ENCODE data around the gene NCS1.
A peak's percentile ranks its signal among the peaks of the same experiment; 100 is the strongest.

The NCS1 gene

DNA sequence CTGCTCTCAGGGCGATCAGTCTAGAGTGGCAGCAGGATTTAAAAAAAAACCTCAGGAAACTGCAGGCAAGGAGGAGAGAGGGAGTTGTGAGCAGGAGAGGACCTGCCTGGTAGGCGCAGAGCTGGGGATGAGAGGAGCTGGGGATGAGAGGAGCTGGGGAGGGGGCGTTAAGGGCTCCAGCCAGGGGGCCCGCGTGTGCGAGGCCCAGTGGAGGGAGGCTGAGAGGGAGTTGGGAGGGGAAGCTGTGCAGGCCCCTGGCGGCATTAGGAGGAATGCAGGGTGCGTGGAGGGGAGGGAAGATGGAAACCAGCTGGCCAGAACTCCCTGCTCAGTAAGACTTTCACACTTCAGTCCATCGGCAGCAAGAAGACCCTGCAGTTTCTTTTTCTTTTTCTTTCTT, 48.1 kb downstream of the NCS1 start:
- Histone ChIP-seq H3K4me3 (ENCODE audit: low read length) (no peak overlapping the region), H4K5ac (ENCODE audit: low read length) (no peak overlapping the region), H3K4ac (ENCODE audit: low read depth, low read length) (no peak overlapping the region), H3K27ac (ENCODE audit: low read depth, low read length) (no peak overlapping the region), H2BK5ac (ENCODE audit: low read length) (no peak overlapping the region), H3K27me3 (ENCODE audit: insufficient read depth, low read length, poor library complexity) (no peaks in the 10 kb centered on the region), H3K4me2 (ENCODE audit: low read length) (no peak overlapping the region), H2BK15ac (replicated peaks; ENCODE audit: low read depth) (no peak overlapping the region), H3K18ac (ENCODE audit: low read length) (no peak overlapping the region), H3K56ac (ENCODE audit: low read length) (no peak overlapping the region), H3K23ac (ENCODE audit: low read length) (no peak overlapping the region), H4K8ac (ENCODE audit: low read depth, low read length) (no peak overlapping the region), H3K9ac (ENCODE audit: low read length) (no peak overlapping the region), H3K79me1 (ENCODE audit: low read length) (peaks cover 11% of the 10 kb centered on the region), H3K4me1 (ENCODE audit: control insufficient read depth, low read depth, low read length) (no peaks in the 10 kb centered on the region), H2AK5ac (ENCODE audit: low read length) (no peak overlapping the region), H2BK120ac (ENCODE audit: low read depth, low read length) (no peak overlapping the region), H3K79me2 (ENCODE audit: control insufficient read depth, insufficient read depth, low read length) (peaks cover 4% of the 10 kb centered on the region), H3K36me3 (ENCODE audit: control insufficient read depth, insufficient read depth, low read length) (peaks cover 5% of the 10 kb centered on the region)
- WGBS (ENCODE audit: extremely low coverage, insufficient coverage, low lambda C conversion rate): no CpG with 5 or more reads among the region's 9 CpGs
- DNase-seq: peak; percentile 61

DNA sequence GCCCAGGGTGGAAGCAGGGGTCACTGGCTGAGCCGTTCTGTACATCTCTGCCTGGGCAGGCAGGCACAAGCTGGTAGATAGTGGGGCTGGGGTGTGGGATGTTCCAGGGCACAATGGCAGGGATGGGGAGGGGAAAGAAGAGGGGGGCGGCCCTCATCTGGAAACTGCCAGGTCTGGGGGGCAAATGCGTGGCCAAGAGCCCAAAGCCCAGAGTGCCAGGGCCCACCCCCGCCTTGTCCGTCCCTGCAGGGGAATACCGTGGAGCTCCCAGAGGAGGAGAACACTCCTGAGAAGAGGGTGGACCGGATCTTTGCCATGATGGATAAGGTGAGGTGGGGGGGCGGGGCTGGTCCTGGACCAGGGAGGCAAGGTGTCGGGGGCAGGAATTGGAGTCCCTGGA, 50.6 kb downstream of the NCS1 start:
- no CpG with 5 or more reads among the region's 9 CpGs for WGBS (ENCODE audit: extremely low coverage, insufficient coverage, low lambda C conversion rate)

DNA sequence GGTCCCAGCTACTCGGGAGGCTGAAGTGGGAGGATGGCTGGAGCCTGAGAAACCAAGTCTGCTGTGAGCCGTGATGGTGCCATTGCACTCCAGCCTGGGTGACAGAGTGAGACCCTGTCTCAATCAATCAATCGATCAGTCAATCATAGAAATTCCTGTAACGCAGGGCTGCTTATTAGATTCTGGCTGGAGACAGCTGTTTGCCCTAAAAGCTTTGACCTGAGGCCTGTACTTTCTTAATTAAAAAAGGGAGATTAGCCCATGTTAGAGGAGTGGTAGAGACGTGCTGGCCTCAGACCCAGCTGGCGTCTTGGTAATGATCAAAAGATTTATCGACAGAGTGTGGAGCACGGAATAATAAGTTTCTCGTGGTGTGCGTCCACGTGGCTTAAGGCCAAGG, 52.9 kb downstream of the NCS1 start:
- H3K27me3 ChIP-seq (ENCODE audit: insufficient read depth, low read length, poor library complexity): no peaks in the 10 kb centered on the region
- no peak overlapping the region for H3K4me2 ChIP-seq (ENCODE audit: low read length)
- WGBS (ENCODE audit: extremely low coverage, insufficient coverage, low lambda C conversion rate): no CpG with 5 or more reads among the region's 11 CpGs
- no peak overlapping the region for H4K5ac ChIP-seq (ENCODE audit: low read length)
- no peak overlapping the region for H2AK5ac ChIP-seq (ENCODE audit: low read length)
- H3K56ac ChIP-seq (ENCODE audit: low read length): no peak overlapping the region
- no peak overlapping the region for H3K27ac ChIP-seq (ENCODE audit: low read depth, low read length)
- H3K36me3 ChIP-seq (ENCODE audit: control insufficient read depth, insufficient read depth, low read length): peaks cover 2% of the 10 kb centered on the region
- H3K23ac ChIP-seq (ENCODE audit: low read length): no peak overlapping the region
- DNase-seq: no peak
- no peak overlapping the region for H4K8ac ChIP-seq (ENCODE audit: low read depth, low read length)
- no peak overlapping the region for H3K9ac ChIP-seq (ENCODE audit: low read length)
- no peak overlapping the region for H2BK5ac ChIP-seq (ENCODE audit: low read length)
- H3K4me3 ChIP-seq (ENCODE audit: low read length): no peak overlapping the region
- H3K79me2 ChIP-seq (ENCODE audit: control insufficient read depth, insufficient read depth, low read length): no peaks in the 10 kb centered on the region
- H2BK15ac ChIP-seq (replicated peaks; ENCODE audit: low read depth): no peak overlapping the region
- H3K18ac ChIP-seq (ENCODE audit: low read length): no peak overlapping the region
- no peak overlapping the region for H2BK120ac ChIP-seq (ENCODE audit: low read depth, low read length)
- H3K4ac ChIP-seq (ENCODE audit: low read depth, low read length): no peak overlapping the region
- no peaks in the 10 kb centered on the region for H3K4me1 ChIP-seq (ENCODE audit: control insufficient read depth, low read depth, low read length)
- no peaks in the 10 kb centered on the region for H3K79me1 ChIP-seq (ENCODE audit: low read length)

More for the DNA sequence above, 50.6 kb downstream of the NCS1 start:
- H3K4me1 ChIP-seq (ENCODE audit: control insufficient read depth, low read depth, low read length): no peaks in the 10 kb centered on the region
- peaks cover 6% of the 10 kb centered on the region for H3K36me3 ChIP-seq (ENCODE audit: control insufficient read depth, insufficient read depth, low read length)
- H3K27ac ChIP-seq (ENCODE audit: low read depth, low read length): no peak overlapping the region
- H2BK15ac ChIP-seq (replicated peaks; ENCODE audit: low read depth): no peak overlapping the region
- no peak for DNase-seq
- no peak overlapping the region for H4K5ac ChIP-seq (ENCODE audit: low read length)
- H3K27me3 ChIP-seq (ENCODE audit: insufficient read depth, low read length, poor library complexity): no peaks in the 10 kb centered on the region
- no peak overlapping the region for H2BK5ac ChIP-seq (ENCODE audit: low read length)
- no peak overlapping the region for H3K4ac ChIP-seq (ENCODE audit: low read depth, low read length)
- no peak overlapping the region for H3K9ac ChIP-seq (ENCODE audit: low read length)
- no peak overlapping the region for H3K4me2 ChIP-seq (ENCODE audit: low read length)
- H3K79me1 ChIP-seq (ENCODE audit: low read length): peaks cover 4% of the 10 kb centered on the region
- no peak overlapping the region for H3K4me3 ChIP-seq (ENCODE audit: low read length)
- no peak overlapping the region for H2BK120ac ChIP-seq (ENCODE audit: low read depth, low read length)
- no peak overlapping the region for H2AK5ac ChIP-seq (ENCODE audit: low read length)
- H3K18ac ChIP-seq (ENCODE audit: low read length): no peak overlapping the region
- no peak overlapping the region for H3K56ac ChIP-seq (ENCODE audit: low read length)
- H3K79me2 ChIP-seq (ENCODE audit: control insufficient read depth, insufficient read depth, low read length): no peaks in the 10 kb centered on the region
- no peak overlapping the region for H4K8ac ChIP-seq (ENCODE audit: low read depth, low read length)
- H3K23ac ChIP-seq (ENCODE audit: low read length): no peak overlapping the region

DNA sequence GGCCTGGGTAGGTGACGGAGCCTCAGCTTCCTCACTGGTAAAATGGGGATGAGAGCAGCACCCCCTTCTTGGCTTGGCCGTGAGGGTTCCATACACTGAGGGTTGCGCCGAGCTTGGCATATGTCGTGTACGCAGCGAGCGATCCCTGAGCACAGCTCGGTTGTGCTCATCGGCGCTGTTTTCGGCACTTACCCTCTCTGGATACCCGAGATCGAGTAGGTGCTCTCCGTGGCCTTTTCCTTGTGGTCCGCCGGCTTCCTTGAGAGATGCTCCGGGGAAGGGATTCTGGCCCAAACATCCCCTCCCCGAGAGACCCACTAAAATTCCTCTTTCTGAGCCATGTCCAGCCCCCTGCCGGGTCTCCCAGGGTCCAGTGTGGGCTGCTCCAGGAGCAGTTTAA, 53.4 kb downstream of the NCS1 start:
- no peak overlapping the region for H2BK5ac ChIP-seq (ENCODE audit: low read length)
- H3K79me2 ChIP-seq (ENCODE audit: control insufficient read depth, insufficient read depth, low read length): no peaks in the 10 kb centered on the region
- no peak overlapping the region for H3K4ac ChIP-seq (ENCODE audit: low read depth, low read length)
- H2BK120ac ChIP-seq (ENCODE audit: low read depth, low read length): no peak overlapping the region
- no peaks in the 10 kb centered on the region for H3K27me3 ChIP-seq (ENCODE audit: insufficient read depth, low read length, poor library complexity)
- peaks cover 2% of the 10 kb centered on the region for H3K36me3 ChIP-seq (ENCODE audit: control insufficient read depth, insufficient read depth, low read length)
- no peak overlapping the region for H3K56ac ChIP-seq (ENCODE audit: low read length)
- H2BK15ac ChIP-seq (replicated peaks; ENCODE audit: low read depth): no peak overlapping the region
- H3K4me2 ChIP-seq (ENCODE audit: low read length): no peak overlapping the region
- H4K5ac ChIP-seq (ENCODE audit: low read length): no peak overlapping the region
- H3K79me1 ChIP-seq (ENCODE audit: low read length): no peaks in the 10 kb centered on the region
- no peak overlapping the region for H3K23ac ChIP-seq (ENCODE audit: low read length)
- no CpG with 5 or more reads among the region's 20 CpGs for WGBS (ENCODE audit: extremely low coverage, insufficient coverage, low lambda C conversion rate)
- H3K4me3 ChIP-seq (ENCODE audit: low read length): no peak overlapping the region
- H4K8ac ChIP-seq (ENCODE audit: low read depth, low read length): no peak overlapping the region
- H3K27ac ChIP-seq (ENCODE audit: low read depth, low read length): no peak overlapping the region
- H3K4me1 ChIP-seq (ENCODE audit: control insufficient read depth, low read depth, low read length): no peaks in the 10 kb centered on the region
- no peak overlapping the region for H3K18ac ChIP-seq (ENCODE audit: low read length)
- DNase-seq: no peak
- H2AK5ac ChIP-seq (ENCODE audit: low read length): no peak overlapping the region
- H3K9ac ChIP-seq (ENCODE audit: low read length): no peak overlapping the region

DNA sequence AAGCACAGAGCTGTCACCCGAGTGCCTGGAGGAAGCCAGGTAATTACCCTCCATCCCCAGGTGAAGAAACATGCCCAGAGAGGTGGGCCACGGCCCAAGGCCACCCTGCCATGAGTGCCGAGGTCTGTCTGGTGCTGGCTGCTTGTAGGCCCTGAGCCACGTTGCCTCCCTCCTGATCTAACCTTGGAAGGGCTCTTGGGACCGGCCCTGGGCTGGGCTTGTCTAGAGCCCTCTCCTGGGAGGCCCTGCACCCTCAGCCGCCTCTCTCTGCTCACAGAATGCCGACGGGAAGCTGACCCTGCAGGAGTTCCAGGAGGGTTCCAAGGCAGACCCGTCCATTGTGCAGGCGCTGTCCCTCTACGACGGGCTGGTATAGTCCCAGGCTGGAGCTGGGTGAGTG, 53.9 kb downstream of the NCS1 start:
- Histone ChIP-seq H3K4me3 (ENCODE audit: low read length) (no peak overlapping the region), H2BK5ac (ENCODE audit: low read length) (no peak overlapping the region), H3K56ac (ENCODE audit: low read length) (no peak overlapping the region), H3K27me3 (ENCODE audit: insufficient read depth, low read length, poor library complexity) (no peaks in the 10 kb centered on the region), H3K4ac (ENCODE audit: low read depth, low read length) (no peak overlapping the region), H3K9ac (ENCODE audit: low read length) (no peak overlapping the region), H3K36me3 (ENCODE audit: control insufficient read depth, insufficient read depth, low read length) (peaks cover 2% of the 10 kb centered on the region), H2AK5ac (ENCODE audit: low read length) (no peak overlapping the region), H3K18ac (ENCODE audit: low read length) (no peak overlapping the region), H3K79me2 (ENCODE audit: control insufficient read depth, insufficient read depth, low read length) (no peaks in the 10 kb centered on the region), H3K23ac (ENCODE audit: low read length) (no peak overlapping the region), H3K4me2 (ENCODE audit: low read length) (no peak overlapping the region), H3K4me1 (ENCODE audit: control insufficient read depth, low read depth, low read length) (no peaks in the 10 kb centered on the region), H3K79me1 (ENCODE audit: low read length) (no peaks in the 10 kb centered on the region), H3K27ac (ENCODE audit: low read depth, low read length) (no peak overlapping the region), H4K5ac (ENCODE audit: low read length) (no peak overlapping the region), H2BK15ac (replicated peaks; ENCODE audit: low read depth) (no peak overlapping the region), H2BK120ac (ENCODE audit: low read depth, low read length) (no peak overlapping the region), H4K8ac (ENCODE audit: low read depth, low read length) (no peak overlapping the region)
- no peak for DNase-seq
- no CpG with 5 or more reads among the region's 12 CpGs for WGBS (ENCODE audit: extremely low coverage, insufficient coverage, low lambda C conversion rate)

DNA sequence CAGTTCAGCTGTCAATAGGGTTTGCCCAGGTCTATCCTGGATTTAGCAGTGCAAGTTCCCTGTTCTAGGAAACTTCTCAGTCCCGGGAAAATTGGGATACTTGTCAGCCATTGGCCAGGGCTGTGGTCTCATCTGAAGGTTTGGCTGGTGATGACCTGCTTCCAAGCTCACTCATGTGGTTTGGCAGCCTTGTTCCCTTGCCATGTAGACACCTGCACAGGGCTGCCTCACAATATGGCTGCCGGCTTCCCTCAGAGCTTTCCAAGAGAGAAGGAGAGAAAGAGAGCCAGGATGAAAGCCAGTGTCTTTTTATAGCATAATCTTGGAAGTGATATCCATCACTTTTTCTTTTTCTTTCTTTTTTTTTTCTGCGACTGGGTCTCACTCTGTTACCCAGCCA, 55.6 kb downstream of the NCS1 start:
- H3K23ac ChIP-seq (ENCODE audit: low read length): no peak overlapping the region
- H3K79me1 ChIP-seq (ENCODE audit: low read length): no peaks in the 10 kb centered on the region
- H3K27ac ChIP-seq (ENCODE audit: low read depth, low read length): no peak overlapping the region
- no peak overlapping the region for H4K8ac ChIP-seq (ENCODE audit: low read depth, low read length)
- no peak overlapping the region for H3K4me3 ChIP-seq (ENCODE audit: low read length)
- no peak overlapping the region for H2BK5ac ChIP-seq (ENCODE audit: low read length)
- H2BK15ac ChIP-seq (replicated peaks; ENCODE audit: low read depth): no peak overlapping the region
- H3K4me2 ChIP-seq (ENCODE audit: low read length): no peak overlapping the region
- no peak overlapping the region for H3K18ac ChIP-seq (ENCODE audit: low read length)
- no CpG with 5 or more reads among the region's 3 CpGs for WGBS (ENCODE audit: extremely low coverage, insufficient coverage, low lambda C conversion rate)
- no peak overlapping the region for H4K5ac ChIP-seq (ENCODE audit: low read length)
- H3K4me1 ChIP-seq (ENCODE audit: control insufficient read depth, low read depth, low read length): no peaks in the 10 kb centered on the region
- no peaks in the 10 kb centered on the region for H3K79me2 ChIP-seq (ENCODE audit: control insufficient read depth, insufficient read depth, low read length)
- H2AK5ac ChIP-seq (ENCODE audit: low read length): no peak overlapping the region
- no peak overlapping the region for H3K4ac ChIP-seq (ENCODE audit: low read depth, low read length)
- peaks cover 2% of the 10 kb centered on the region for H3K36me3 ChIP-seq (ENCODE audit: control insufficient read depth, insufficient read depth, low read length)
- no peak for DNase-seq
- H2BK120ac ChIP-seq (ENCODE audit: low read depth, low read length): no peak overlapping the region
- no peak overlapping the region for H3K56ac ChIP-seq (ENCODE audit: low read length)
- H3K9ac ChIP-seq (ENCODE audit: low read length): no peak overlapping the region
- H3K27me3 ChIP-seq (ENCODE audit: insufficient read depth, low read length, poor library complexity): no peaks in the 10 kb centered on the region
